A375 (cell line): Measurements from ENCODE around the gene TDRD12. TPM values are rescaled to one million over a fixed set of nuclear protein-coding genes. Genes with fewer than 3 reads are reported as not detected.

ENCODE experiments used
- small RNA-seq: library from RNA; depleted of rRNA; stranded (forward); fragments of <200 nt; gene quantifications from one replicate; pipeline ENCODE3, GENCODE V24; 2014
- total RNA-seq: library from RNA; depleted of rRNA; stranded (reverse); fragments of >200 nt; shearing (Covaris generic); gene quantifications from 2 replicates; pipeline ENCODE4 v1.2.3, GENCODE V29; 2014; rRNA removed

The TDRD12 gene
- total RNA-seq = not detected in 2 replicates

DNA sequence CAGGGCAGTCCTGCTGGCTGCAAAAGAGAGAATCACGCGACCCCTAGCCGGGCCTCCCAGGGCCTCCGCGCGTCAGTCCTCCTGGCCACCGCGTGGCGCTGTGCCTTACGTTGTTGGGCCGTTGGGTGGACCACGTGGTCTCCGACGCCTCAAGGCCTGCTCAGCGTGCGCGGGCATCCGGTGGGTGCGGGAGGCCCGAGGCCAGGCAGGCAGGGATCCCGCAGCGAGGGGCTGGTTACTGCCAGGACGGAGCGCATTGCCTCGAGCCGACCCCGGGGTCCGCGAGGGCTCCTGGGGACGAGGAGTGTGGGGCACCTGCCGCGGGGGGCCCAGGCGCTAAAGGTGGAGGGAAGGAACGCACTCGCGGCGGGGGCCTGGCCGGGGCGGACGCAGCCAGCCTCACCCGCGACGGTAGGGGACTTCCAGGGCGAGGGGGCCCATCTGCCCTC, at the start of gene TDRD12:
TSS of gene TDRD12 (plus strand) at position 157 of the 449 bp plus-strand sequence. CDS start 306 bp downstream, outside the sequence.

GRCh38 chr19:32674931-32675719, 44.4 kb upstream of the TDRD12 start, which contains the start of gene ANKRD27:
TSS of gene ANKRD27 (minus strand) at chr19:32675180. CDS start at chr19:32659015, 16,165 bp downstream.

DNA sequence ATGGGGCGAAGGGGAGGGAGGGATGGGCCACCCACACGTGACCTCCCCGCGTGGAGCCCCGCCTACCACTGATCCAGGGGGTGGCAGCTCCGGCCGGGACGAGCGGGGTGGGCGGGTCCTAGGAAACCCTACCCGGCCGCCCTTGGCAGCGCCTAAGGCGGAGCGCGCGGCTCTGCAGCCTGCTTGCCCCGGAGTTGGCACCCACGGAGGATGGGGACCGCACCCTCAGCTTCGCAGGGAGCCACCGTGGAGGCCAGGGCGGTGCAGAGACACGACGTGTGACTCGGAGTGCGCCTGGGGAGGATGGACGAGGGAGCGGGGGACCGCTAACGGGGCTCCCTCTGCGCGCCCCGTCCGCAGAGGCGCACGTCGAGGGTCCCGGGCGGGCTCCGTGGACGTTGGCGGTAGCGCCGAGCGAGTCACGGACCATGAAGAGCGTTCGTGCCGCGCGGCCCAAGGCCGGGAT, 43.8 kb upstream of the TDRD12 start, which contains the start of gene RGS9BP:
TSS of gene RGS9BP (plus strand) at position 129 of the 466 bp plus-strand sequence. CDS start 416 bp downstream, outside the sequence.

DNA sequence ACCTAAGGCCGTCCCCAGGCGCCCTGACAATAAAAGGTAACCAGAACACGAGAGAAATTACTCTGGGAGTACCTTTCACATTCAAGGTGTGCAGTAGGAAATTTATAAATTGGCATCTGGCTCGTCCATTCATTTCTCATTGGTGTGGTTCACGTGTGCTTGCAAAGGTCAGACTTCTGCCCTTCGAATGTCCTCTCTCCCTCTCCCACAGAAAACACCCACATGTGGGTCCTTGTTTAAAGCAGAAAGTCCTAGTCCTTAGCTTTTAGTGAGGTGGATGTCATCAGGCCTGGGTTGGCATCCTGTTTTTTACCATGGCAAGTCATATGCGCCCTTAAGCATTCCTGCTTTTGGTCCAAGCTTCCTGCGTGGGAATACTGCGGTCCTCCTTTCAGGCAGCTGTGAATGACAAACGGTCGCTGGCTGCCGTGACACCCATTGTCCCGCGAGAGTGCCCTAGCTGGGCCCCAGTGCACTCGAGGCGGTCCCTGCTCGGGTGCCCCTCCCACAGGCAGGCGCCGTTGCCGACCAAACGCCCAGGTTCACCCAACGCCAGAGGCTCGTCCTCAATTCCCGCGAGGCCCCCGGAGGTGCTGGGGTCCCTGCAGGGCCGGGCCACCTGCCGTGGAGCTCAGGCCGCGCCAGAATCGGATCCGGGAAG, 28.1 kb upstream of the TDRD12 start, which contains the start of gene NUDT19:
TSS of gene NUDT19 (plus strand) at position 531 of the 661 bp plus-strand sequence. CDS start 140 bp downstream, outside the sequence.

GRCh38 chr19:32869369-32869965, 149.9 kb downstream of the TDRD12 start, which contains the start of gene SLC7A9:
TSS of gene SLC7A9 (minus strand) at chr19:32869767. CDS start at chr19:32868534, 1,233 bp downstream.

Small RNA genes within 50 kb of the gene (small RNA-seq; reads per million reads assigned to genes)
- gene RN7SKP22 = not detected

Other genes starting within 250 kb of the TDRD12 start
- 228 and 249 TPM in 2 replicates for gene PDCD5, start 138.6 kb upstream of the TDRD12 start, total RNA-seq
- gene ANKRD27, start 44.6 kb upstream of the TDRD12 start, total RNA-seq = 19.4 and 22.0 TPM in 2 replicates
- gene RGS9BP, start 43.9 kb upstream of the TDRD12 start, total RNA-seq = 1.4 and 1.6 TPM in 2 replicates
- gene NUDT19, start 27.9 kb upstream of the TDRD12 start, total RNA-seq = 15.8 and 19.0 TPM in 2 replicates
- gene SLC7A9, start 150.0 kb downstream of the TDRD12 start, total RNA-seq = not detected in 2 replicates